DMS 273 (cell line): ENCODE measurements around the gene APOBEC2.
"Not testable (repeated sequence)": the region's sequence is repeated elsewhere in the genome, so short reads cannot be mapped to it uniquely, and the experiment has no call there.

Experiments used
- DNase-seq: peaks from one replicate; lab custom pipeline; 2025; ENCODE audit not compliant: unreplicated experiment; lab: John Stamatoyannopoulos, UW

The APOBEC2 gene

GRCh38 chr6:41053041-41053440 lies at the start of gene APOBEC2:
Gene APOBEC2 (plus strand): TSS chr6:41053202. CDS start chr6:41053348, 146 bp downstream.
- peak; percentile 67 for DNase-seq

- DNase-seq = peak; percentile 78
These were observed 46.8 kb upstream of the APOBEC2 start for GRCh38 chr6:41006217-41006616.

- not testable (repeated sequence) for DNase-seq
These were observed 46.0 kb upstream of the APOBEC2 start for GRCh38 chr6:41006980-41007379.

- no peak for DNase-seq
These were observed 45.0 kb upstream of the APOBEC2 start for GRCh38 chr6:41008011-41008410.

GRCh38 chr6:41009669-41010068 lies 43.3 kb upstream of the APOBEC2 start:
- DNase-seq = no peak

- no peak for DNase-seq
These were observed 41.3 kb upstream of the APOBEC2 start for GRCh38 chr6:41011673-41012072.

GRCh38 chr6:41013466-41014153 lies 39.4 kb upstream of the APOBEC2 start:
- peak; percentile 8 for DNase-seq

GRCh38 chr6:41014780-41015179 lies 38.2 kb upstream of the APOBEC2 start:
- DNase-seq = no peak

- not testable (repeated sequence) for DNase-seq
These were observed 37.1 kb upstream of the APOBEC2 start for GRCh38 chr6:41015860-41016259.

GRCh38 chr6:41017663-41018062 lies 35.3 kb upstream of the APOBEC2 start:
- DNase-seq = no peak

GRCh38 chr6:41021832-41022231 lies 31.2 kb upstream of the APOBEC2 start:
- DNase-seq = peak; percentile 40

- DNase-seq = peak; percentile 24
These were observed 30.7 kb upstream of the APOBEC2 start for GRCh38 chr6:41022294-41022693.

GRCh38 chr6:41023114-41023513 lies 29.9 kb upstream of the APOBEC2 start:
- DNase-seq = peak; percentile 31

- no peak for DNase-seq
These were observed 27.0 kb upstream of the APOBEC2 start for GRCh38 chr6:41025966-41026530.

GRCh38 chr6:41027241-41027640 lies 25.8 kb upstream of the APOBEC2 start:
- DNase-seq = no peak

GRCh38 chr6:41027799-41028560 lies 25.0 kb upstream of the APOBEC2 start:
- peak; percentile 84 for DNase-seq

- DNase-seq = no peak
These were observed 24.2 kb upstream of the APOBEC2 start for GRCh38 chr6:41028561-41029412.

- DNase-seq = no peak
These were observed 20.2 kb upstream of the APOBEC2 start for GRCh38 chr6:41032830-41033229.

- DNase-seq = no peak
These were observed 19.2 kb upstream of the APOBEC2 start for GRCh38 chr6:41033776-41034175.

GRCh38 chr6:41036186-41036585 lies 16.8 kb upstream of the APOBEC2 start:
- no peak for DNase-seq

GRCh38 chr6:41036601-41037000 lies 16.4 kb upstream of the APOBEC2 start:
- no peak for DNase-seq
